ENCODE data around the gene TLE1. TPM values are rescaled to one million over a fixed set of nuclear protein-coding genes. Genes with fewer than 3 reads are reported as not detected.

The TLE1 gene
- total RNA-seq, 1 donor from 2014 or later, result 17.9 TPM

DNA sequence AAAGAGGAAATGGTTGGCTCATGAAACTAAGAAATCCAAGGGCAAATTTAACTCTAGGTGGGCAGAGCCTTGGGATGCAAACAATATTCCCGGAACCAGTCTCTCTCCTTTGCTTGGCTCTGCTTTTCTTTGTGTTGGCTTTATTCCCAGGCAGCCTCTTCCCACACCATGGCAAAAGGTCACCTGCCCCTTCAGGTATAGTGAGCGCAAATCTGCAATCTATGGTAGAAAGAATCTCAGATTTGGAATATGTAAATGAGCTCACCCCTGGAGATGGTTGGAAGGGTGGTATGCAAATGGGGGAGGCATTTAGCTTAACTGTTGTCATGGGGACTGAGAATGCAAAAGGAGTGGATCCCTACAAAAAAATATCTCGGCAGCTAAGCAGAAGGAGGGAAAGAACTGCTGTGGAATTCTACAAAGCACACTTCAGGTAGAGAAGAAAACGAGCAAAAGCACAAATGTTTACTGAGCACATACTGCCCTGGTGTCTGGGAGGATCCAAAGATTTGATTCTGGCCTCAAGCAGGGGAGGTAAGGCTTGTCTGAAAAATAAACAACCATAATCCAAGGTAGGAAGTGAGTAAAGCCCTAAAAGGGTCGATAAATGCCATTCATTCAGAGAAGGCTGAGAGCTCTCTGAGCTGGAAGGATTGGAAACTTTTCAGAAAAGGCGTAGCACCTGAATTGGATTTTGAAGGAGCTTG is 139.7 kb downstream of the TLE1 start:
- TF ChIP-seq, protein P1, sequence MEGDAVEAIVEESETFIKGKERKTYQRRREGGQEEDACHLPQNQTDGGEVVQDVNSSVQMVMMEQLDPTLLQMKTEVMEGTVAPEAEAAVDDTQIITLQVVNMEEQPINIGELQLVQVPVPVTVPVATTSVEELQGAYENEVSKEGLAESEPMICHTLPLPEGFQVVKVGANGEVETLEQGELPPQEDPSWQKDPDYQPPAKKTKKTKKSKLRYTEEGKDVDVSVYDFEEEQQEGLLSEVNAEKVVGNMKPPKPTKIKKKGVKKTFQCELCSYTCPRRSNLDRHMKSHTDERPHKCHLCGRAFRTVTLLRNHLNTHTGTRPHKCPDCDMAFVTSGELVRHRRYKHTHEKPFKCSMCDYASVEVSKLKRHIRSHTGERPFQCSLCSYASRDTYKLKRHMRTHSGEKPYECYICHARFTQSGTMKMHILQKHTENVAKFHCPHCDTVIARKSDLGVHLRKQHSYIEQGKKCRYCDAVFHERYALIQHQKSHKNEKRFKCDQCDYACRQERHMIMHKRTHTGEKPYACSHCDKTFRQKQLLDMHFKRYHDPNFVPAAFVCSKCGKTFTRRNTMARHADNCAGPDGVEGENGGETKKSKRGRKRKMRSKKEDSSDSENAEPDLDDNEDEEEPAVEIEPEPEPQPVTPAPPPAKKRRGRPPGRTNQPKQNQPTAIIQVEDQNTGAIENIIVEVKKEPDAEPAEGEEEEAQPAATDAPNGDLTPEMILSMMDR (IDR thresholded peaks at IDR 0.05), result no peak
- no peak overlapping the region for H3K4me3 ChIP-seq
- no peaks in the 10 kb centered on the region for H3K9me3 ChIP-seq
- no peak overlapping the region for H3K27ac ChIP-seq
- DNase-seq (no peak), ATAC-seq (no peak)
- peaks cover 9% of the 10 kb centered on the region for H3K4me1 ChIP-seq
- intact Hi-C loops (cut with DNase I), result no loop called here
- no peaks in the 10 kb centered on the region for H3K27me3 ChIP-seq (ENCODE audit: low read depth)
- no peaks in the 10 kb centered on the region for H3K36me3 ChIP-seq

DNA sequence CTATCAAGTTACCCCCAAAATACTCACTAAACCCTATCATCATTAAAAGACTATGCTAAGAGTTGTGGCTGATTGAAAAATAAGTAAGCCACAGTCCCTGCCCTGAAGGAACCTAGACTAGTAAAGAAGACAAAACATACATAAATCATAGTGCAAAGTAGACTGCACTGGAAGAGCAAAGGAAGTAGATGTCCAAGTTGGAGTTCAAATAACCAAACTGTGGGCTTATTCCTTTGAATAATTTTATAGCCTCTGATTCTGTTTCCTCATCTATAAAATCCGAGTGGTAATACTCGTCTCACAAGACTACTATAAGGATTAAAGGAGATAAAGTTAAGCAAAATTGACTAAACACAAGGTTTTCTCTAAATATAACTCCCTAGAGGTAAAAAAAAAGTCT is 140.4 kb downstream of the TLE1 start:
- Histone ChIP-seq H3K27me3 (ENCODE audit: low read depth) (no peaks in the 10 kb centered on the region), H3K36me3 (no peaks in the 10 kb centered on the region), H3K4me3 (no peak overlapping the region), H3K9me3 (no peaks in the 10 kb centered on the region), H3K4me1 (peaks cover 9% of the 10 kb centered on the region), H3K27ac (no peak overlapping the region)
- intact Hi-C loops (cut with DNase I), result no loop called here
- TF ChIP-seq, protein P1 (IDR thresholded peaks at IDR 0.05), result no peak
- ATAC-seq, result no peak
- DNase-seq, result no peak

DNA sequence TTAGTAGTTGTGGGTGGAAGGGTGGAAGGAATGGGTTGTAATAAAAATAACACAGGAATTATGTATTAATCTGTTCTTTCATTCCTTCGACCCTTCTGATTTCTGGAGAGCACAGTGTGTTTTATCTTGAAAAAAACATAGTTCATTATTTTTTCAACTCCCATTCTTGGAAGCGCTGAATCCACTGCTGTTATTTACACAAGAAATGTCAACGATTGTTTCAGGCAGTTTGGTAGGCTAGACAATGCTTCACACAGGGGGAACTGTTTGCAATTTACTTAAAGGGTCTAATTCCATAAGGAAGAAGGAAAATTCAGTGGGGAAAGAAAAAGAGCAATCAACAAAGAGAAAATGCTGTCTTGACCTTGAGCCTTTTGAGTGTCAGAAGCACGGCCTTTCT is 142.9 kb downstream of the TLE1 start:
- peaks cover 9% of the 10 kb centered on the region for H3K4me1 ChIP-seq
- no peak overlapping the region for H3K27ac ChIP-seq
- H3K36me3 ChIP-seq, result no peaks in the 10 kb centered on the region
- no peaks in the 10 kb centered on the region for H3K9me3 ChIP-seq
- ATAC-seq (no peak), DNase-seq (no peak)
- TF ChIP-seq, protein P1 (IDR thresholded peaks at IDR 0.05), result no peak
- no peaks in the 10 kb centered on the region for H3K27me3 ChIP-seq (ENCODE audit: low read depth)
- intact Hi-C loops (cut with DNase I), result no loop called here
- H3K4me3 ChIP-seq, result no peak overlapping the region

DNA sequence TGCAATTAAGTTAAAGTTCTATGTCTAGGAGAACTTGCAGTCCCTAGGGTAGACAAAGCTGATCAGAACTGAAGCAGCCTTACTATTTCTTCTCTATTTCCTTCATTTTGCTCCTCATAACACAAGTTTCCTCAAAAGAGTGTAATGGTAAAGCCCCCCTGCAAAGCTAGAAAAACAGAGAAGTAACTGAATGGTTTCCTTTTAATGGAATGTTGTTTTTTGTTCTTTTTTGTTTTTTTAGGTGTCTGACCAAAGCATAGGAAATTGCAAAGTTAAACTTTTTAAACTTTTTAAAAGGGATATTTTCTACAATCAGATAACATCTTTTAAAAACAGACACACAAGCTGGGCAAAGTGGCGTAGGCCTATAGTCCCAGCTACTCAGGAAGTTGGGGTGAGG is 145.7 kb downstream of the TLE1 start:
- ATAC-seq (no peak), DNase-seq (no peak)
- no peak overlapping the region for H3K27ac ChIP-seq
- peaks cover 9% of the 10 kb centered on the region for H3K4me1 ChIP-seq
- H3K9me3 ChIP-seq, result no peaks in the 10 kb centered on the region
- H3K36me3 ChIP-seq, result no peaks in the 10 kb centered on the region
- no peak overlapping the region for H3K4me3 ChIP-seq
- TF ChIP-seq, protein P1 (IDR thresholded peaks at IDR 0.05), result no peak
- no peaks in the 10 kb centered on the region for H3K27me3 ChIP-seq (ENCODE audit: low read depth)
- intact Hi-C loops (cut with DNase I), result no loop called here

DNA sequence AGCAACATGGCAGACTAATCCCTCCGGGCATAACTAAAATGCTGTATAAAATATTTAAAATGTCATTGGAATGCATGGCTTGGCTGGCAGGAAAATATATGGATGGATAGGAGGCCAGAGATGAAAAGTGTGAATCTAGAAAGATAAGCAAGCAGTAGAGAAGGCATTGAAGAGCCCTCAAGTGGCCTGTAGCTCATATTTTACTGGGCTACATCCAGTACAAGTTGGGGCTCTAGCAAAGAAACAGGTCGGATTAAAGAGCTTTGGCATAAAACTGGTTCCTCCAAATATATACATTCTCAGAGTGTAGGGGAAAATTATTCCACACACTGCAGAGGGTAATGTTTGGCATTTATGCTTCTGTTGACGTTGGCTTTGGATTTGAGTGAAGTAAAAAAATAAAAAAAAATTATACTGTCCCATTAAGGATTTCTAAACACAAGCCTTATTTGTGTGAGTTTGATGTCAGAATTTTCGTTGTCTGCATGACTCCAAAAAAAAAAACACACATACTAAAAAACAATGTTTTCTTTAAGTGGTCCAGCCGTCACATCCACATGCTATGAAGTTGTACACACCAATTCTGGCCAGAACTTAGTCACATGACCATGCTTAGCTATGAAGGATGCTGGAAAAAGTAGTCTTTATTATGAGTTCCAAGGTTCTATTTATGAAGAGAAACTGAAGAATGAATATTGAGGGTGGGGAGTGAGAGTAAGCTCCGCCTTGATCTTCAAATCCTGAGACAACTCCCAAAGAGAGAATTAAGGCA is 147.0 kb downstream of the TLE1 start:
- TF ChIP-seq, protein P1 (IDR thresholded peaks at IDR 0.05), result no peak
- no peak overlapping the region for H3K27ac ChIP-seq
- intact Hi-C loops (cut with DNase I), result no loop called here
- H3K9me3 ChIP-seq, result no peaks in the 10 kb centered on the region
- no peaks in the 10 kb centered on the region for H3K27me3 ChIP-seq (ENCODE audit: low read depth)
- H3K4me3 ChIP-seq, result no peak overlapping the region
- DNase-seq (no peak), ATAC-seq (no peak)
- peaks cover 9% of the 10 kb centered on the region for H3K4me1 ChIP-seq
- no peaks in the 10 kb centered on the region for H3K36me3 ChIP-seq
